ENCODE measurements around the gene PARD6B.
A peak's percentile ranks its signal among the peaks of the same experiment; 100 is the strongest.
"Not testable (repeated sequence)": the region's sequence is repeated elsewhere in the genome, so short reads cannot be mapped to it uniquely, and the experiment has no call there.

The PARD6B gene

GRCh38 chr20:50794181-50794845, 62.9 kb downstream of the PARD6B start:
- intact Hi-C loops (cut with micrococcal nuclease) = loop anchor here (2.0 to 10.0 kb wide), 2 partner anchors 136 to 510 kb away; partner anchors contain the start of gene ADNP
- Mint-ChIP-seq H3K27me3 (peaks cover 23% of the 10 kb centered on the region), H3K36me3 (ENCODE audit: low read depth) (no peaks in the 10 kb centered on the region), H3K9me3 (no peaks in the 10 kb centered on the region), H3K27ac (no peak overlapping the region), H3K4me3 (peak overlapping the region; percentile 30), H3K4me1 (ENCODE audit: low read depth) (peaks cover 11% of the 10 kb centered on the region)

DNA sequence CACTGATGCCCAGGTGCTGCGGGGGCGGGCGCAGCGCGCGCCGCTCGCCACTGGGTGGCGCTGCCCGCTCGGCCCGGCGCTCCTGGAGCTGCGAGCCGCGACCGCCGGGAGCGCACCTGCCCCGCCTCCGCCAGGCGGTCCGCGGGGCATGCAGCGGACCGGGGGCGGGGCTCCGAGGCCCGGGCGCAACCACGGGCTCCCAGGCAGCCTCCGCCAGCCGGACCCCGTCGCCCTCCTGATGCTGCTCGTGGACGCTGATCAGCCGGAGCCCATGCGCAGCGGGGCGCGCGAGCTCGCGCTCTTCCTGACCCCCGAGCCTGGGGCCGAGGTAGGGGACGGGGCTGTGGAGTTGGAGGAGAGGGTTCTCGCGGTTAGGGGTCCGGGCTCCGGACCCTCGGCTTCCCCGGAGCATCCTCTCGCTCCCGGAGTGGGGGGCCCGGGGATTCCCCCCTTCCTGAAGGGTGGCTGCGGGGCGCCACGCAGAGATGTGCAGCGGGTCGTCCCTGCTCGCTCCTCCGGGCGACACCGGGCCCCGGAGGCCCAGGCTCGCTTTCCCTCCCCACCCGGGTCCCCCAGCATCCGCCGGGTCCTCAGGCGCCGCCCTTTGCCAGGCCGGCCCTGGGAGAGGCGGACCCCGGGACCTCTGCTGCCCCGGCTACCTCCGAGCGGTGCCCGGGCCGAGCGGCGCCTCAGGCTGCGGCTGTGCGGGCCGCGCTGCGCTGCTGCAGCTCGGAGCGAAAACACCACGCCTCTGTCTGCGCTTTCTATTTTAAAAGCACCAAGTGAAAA, 63.7 kb downstream of the PARD6B start, which contains the start of gene BCAS4:
BCAS4 (plus strand) TSS at position 216 of the 789 bp plus-strand sequence; CDS start at position 239, 23 bp downstream.
- Mint-ChIP-seq H3K27me3 (peaks cover 23% of the 10 kb centered on the region), H3K36me3 (ENCODE audit: low read depth) (no peaks in the 10 kb centered on the region), H3K4me3 (peak within 1 kb of the TSS; percentile 58), H3K27ac (no peak within 1 kb of the TSS), H3K4me1 (ENCODE audit: low read depth) (peaks cover 11% of the 10 kb centered on the region), H3K9me3 (no peaks in the 10 kb centered on the region)
- intact Hi-C loops (cut with micrococcal nuclease) = loop anchor here (2.0 to 10.0 kb wide), 2 partner anchors 136 to 510 kb away; partner anchors contain the start of gene ADNP

- H3K27ac Mint-ChIP-seq = no peak overlapping the region
- H3K36me3 Mint-ChIP-seq (ENCODE audit: low read depth) = no peaks in the 10 kb centered on the region
- intact Hi-C loops (cut with micrococcal nuclease) = loop anchor here (10.0 kb wide), 1 partner anchor 508 kb away; no protein-coding TSS in a partner anchor
- peaks cover 23% of the 10 kb centered on the region for H3K27me3 Mint-ChIP-seq
- no peak overlapping the region for H3K4me3 Mint-ChIP-seq
- H3K9me3 Mint-ChIP-seq = no peaks in the 10 kb centered on the region
- H3K4me1 Mint-ChIP-seq (ENCODE audit: low read depth) = no peaks in the 10 kb centered on the region
Measured at GRCh38 chr20:50797142-50797541, 65.8 kb downstream of the PARD6B start.

DNA sequence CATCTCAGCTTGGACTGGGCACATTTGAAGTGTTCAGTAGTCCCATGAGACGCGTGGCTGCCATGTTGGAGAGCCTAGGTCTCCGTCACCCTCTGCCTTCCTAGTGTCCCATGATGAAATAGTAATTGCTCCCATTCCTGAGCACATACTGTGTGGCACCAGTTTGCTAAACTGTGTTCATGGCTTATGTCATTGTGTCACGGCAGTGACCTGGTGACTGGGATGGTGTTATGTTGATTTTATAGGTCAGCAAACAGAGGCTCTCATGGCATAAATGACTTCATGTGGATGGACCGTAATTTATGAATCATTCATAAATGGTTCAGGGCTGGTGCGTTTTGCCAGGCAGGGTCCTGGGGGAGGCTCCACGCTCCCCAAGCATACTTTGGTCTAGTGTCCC, 67.3 kb downstream of the PARD6B start:
- Mint-ChIP-seq H3K36me3 (ENCODE audit: low read depth) (no peaks in the 10 kb centered on the region), H3K4me1 (ENCODE audit: low read depth) (no peaks in the 10 kb centered on the region), H3K4me3 (no peak overlapping the region), H3K27me3 (peaks cover 18% of the 10 kb centered on the region), H3K9me3 (no peaks in the 10 kb centered on the region), H3K27ac (no peak overlapping the region)
- intact Hi-C loops (cut with micrococcal nuclease) = loop anchor here (10.0 kb wide), 1 partner anchor 506 kb away; no protein-coding TSS in a partner anchor

GRCh38 chr20:50799176-50799889, 68.0 kb downstream of the PARD6B start:
- no peaks in the 10 kb centered on the region for H3K36me3 Mint-ChIP-seq (ENCODE audit: low read depth)
- H3K27me3 Mint-ChIP-seq = peaks cover 14% of the 10 kb centered on the region
- H3K27ac Mint-ChIP-seq = no peak overlapping the region
- no peaks in the 10 kb centered on the region for H3K9me3 Mint-ChIP-seq
- intact Hi-C loops (cut with micrococcal nuclease) = loop anchor here (10.0 kb wide), 1 partner anchor 505 kb away; no protein-coding TSS in a partner anchor
- no peaks in the 10 kb centered on the region for H3K4me1 Mint-ChIP-seq (ENCODE audit: low read depth)
- H3K4me3 Mint-ChIP-seq = no peak overlapping the region

DNA sequence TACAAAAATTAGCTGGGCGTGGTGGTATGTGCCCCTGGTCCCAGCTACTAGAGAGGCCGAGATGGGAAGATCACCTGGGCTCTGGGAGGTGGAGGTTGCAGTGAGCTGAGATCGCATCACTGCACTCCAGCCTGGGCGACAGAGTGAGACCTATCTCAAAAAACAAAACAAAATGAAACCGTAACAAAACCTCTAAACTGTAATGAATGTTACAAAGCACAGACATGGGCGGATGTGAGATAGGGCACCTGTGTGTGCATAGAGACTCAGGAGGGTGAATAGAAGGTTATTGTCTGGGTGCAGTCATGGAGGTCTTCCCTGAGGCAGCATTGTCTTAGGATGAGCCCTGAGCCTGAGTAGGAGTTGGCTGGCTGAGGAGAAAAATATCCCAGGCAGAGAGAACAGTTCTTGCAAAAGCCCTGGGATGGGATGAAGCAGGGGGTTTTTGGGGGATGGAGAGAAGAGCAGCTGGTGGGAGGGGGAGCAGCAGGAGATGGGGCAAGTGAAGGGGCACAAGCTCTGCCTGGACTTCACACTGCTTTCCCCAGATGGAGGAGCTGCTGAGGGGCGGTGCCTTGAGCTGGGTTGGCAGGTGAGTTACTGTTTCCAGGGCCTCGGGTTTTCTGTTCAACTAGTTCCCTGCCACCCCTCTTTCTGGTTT, 68.6 kb downstream of the PARD6B start:
- Mint-ChIP-seq H3K27ac (no peak overlapping the region), H3K27me3 (peaks cover 11% of the 10 kb centered on the region), H3K36me3 (ENCODE audit: low read depth) (no peaks in the 10 kb centered on the region), H3K9me3 (no peaks in the 10 kb centered on the region), H3K4me3 (no peak overlapping the region), H3K4me1 (ENCODE audit: low read depth) (peaks cover 3% of the 10 kb centered on the region)
- intact Hi-C loops (cut with micrococcal nuclease) = loop anchor here (10.0 kb wide), 1 partner anchor 505 kb away; no protein-coding TSS in a partner anchor

DNA sequence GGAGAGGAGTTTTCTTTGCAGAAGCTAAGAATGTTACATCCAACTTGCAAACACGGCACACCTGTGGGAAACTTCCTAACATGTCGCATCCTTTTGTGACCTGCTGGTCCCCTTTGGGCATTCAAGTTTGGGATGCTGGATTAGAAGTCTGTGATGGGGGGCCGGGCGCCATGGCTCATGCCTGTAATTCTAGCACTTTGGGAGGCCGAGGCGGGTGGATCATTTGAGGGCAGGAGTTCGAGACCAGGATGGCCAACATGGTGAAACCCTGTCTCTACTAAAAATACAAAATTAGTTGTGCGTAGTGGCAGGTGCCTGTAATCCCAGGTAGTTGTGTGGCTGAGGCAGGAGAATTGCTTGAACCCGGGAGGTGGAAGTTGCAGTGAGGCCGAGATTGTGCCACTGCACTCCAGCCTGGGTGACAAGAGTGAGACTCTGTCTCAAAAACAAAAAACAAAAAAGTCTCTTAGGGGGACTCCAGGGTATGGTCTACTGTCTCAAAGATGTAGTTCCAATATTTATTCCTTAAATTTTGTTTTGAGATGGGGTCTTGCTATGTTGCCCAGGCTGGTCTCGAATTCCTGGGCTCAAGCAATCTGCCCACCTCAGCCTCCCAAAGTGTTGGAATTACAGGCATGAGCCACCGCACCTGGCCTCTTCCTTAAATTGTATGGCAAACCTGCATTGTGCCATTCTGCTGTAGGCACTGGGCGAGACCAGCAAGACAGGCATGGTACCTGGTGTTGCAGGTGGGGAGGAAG, 69.8 kb downstream of the PARD6B start:
- H3K9me3 Mint-ChIP-seq; H3K36me3 Mint-ChIP-seq (ENCODE audit: low read depth); intact Hi-C loops (cut with micrococcal nuclease); H3K4me3 Mint-ChIP-seq; H3K27me3 Mint-ChIP-seq; H3K27ac Mint-ChIP-seq: not testable (repeated sequence)
- H3K4me1 Mint-ChIP-seq (ENCODE audit: low read depth) = peaks cover 11% of the 10 kb centered on the region

DNA sequence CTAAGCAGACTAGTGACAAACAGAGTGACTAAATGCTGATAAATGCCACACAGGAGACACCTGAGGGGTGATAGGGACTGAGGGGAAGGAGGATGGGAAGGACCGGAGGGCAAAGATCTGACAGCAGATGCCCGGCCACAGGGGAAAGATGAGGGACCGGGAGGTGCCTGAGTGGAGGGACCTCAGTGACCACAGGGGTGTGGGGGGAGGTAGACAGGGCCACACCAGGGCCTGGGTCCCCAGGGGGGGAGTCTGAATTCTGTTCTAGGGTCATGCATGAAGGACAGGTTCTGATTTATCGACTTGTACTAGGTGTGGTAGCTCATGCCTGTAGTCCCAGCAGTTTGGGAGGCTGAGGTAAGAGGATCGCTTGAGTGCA, 70.4 kb downstream of the PARD6B start:
- Mint-ChIP-seq H3K27me3 (peaks cover 2% of the 10 kb centered on the region), H3K4me1 (ENCODE audit: low read depth) (peaks cover 14% of the 10 kb centered on the region), H3K27ac (no peak overlapping the region), H3K9me3 (no peaks in the 10 kb centered on the region), H3K36me3 (ENCODE audit: low read depth) (no peaks in the 10 kb centered on the region), H3K4me3 (no peak overlapping the region)
- intact Hi-C loops (cut with micrococcal nuclease) = no loop called here

- no peak overlapping the region for H3K4me3 Mint-ChIP-seq
- H3K4me1 Mint-ChIP-seq (ENCODE audit: low read depth) = peaks cover 14% of the 10 kb centered on the region
- no peaks in the 10 kb centered on the region for H3K36me3 Mint-ChIP-seq (ENCODE audit: low read depth)
Measured at GRCh38 chr20:50802289-50802688, 70.9 kb downstream of the PARD6B start.

GRCh38 chr20:50804437-50805348, 73.3 kb downstream of the PARD6B start:
- peaks cover 14% of the 10 kb centered on the region for H3K4me1 Mint-ChIP-seq (ENCODE audit: low read depth)

More at GRCh38 chr20:50802289-50802688, 70.9 kb downstream of the PARD6B start:
- intact Hi-C loops (cut with micrococcal nuclease) = no loop called here
- Mint-ChIP-seq H3K27me3 (peaks cover 2% of the 10 kb centered on the region), H3K27ac (no peak overlapping the region), H3K9me3 (no peaks in the 10 kb centered on the region)

GRCh38 chr20:50805349-50805684, 73.9 kb downstream of the PARD6B start:
- Mint-ChIP-seq H3K36me3 (ENCODE audit: low read depth) (no peaks in the 10 kb centered on the region), H3K27ac (no peak overlapping the region), H3K4me1 (ENCODE audit: low read depth) (peaks cover 14% of the 10 kb centered on the region), H3K27me3 (peaks cover 2% of the 10 kb centered on the region), H3K4me3 (no peak overlapping the region), H3K9me3 (no peaks in the 10 kb centered on the region)
- intact Hi-C loops (cut with micrococcal nuclease) = no loop called here

More at GRCh38 chr20:50804437-50805348, 73.3 kb downstream of the PARD6B start:
- no peaks in the 10 kb centered on the region for H3K9me3 Mint-ChIP-seq
- H3K4me3 Mint-ChIP-seq = no peak overlapping the region
- H3K36me3 Mint-ChIP-seq (ENCODE audit: low read depth) = no peaks in the 10 kb centered on the region
- peaks cover 2% of the 10 kb centered on the region for H3K27me3 Mint-ChIP-seq
- intact Hi-C loops (cut with micrococcal nuclease) = no loop called here
- H3K27ac Mint-ChIP-seq = no peak overlapping the region

- Mint-ChIP-seq H3K4me3 (no peak overlapping the region), H3K27ac (no peak overlapping the region), H3K9me3 (no peaks in the 10 kb centered on the region), H3K4me1 (ENCODE audit: low read depth) (peaks cover 14% of the 10 kb centered on the region), H3K27me3 (peaks cover 2% of the 10 kb centered on the region), H3K36me3 (ENCODE audit: low read depth) (no peaks in the 10 kb centered on the region)
- intact Hi-C loops (cut with micrococcal nuclease) = no loop called here
Measured at GRCh38 chr20:50806126-50806768, 74.9 kb downstream of the PARD6B start.
